ENCODE results near the gene GAB4. TPM values are rescaled to one million over a fixed set of nuclear protein-coding genes. Genes with fewer than 3 reads are reported as not detected.
"Not testable (repeated sequence)": the region's sequence is repeated elsewhere in the genome, so short reads cannot be mapped to it uniquely, and the experiment has no call there.

Gene GAB4
- total RNA-seq, 1 experiment from 2014 or later, result not detected

- DNase-seq (ENCODE audit: low read depth, low spot score), result no peak
- in situ Hi-C loops (cut with HindIII; ENCODE audit: low pct_unique_long_range_greater_than_20kb, low sequenced_read_pairs), result no loop called here
Observed at GRCh38 chr22:16963189-16963945, 44.7 kb downstream of the GAB4 start.

- DNase-seq (ENCODE audit: low read depth, low spot score), result no peak
- in situ Hi-C loops (cut with HindIII; ENCODE audit: low pct_unique_long_range_greater_than_20kb, low sequenced_read_pairs), result no loop called here
Observed at GRCh38 chr22:16962501-16962900, 45.5 kb downstream of the GAB4 start.

DNA sequence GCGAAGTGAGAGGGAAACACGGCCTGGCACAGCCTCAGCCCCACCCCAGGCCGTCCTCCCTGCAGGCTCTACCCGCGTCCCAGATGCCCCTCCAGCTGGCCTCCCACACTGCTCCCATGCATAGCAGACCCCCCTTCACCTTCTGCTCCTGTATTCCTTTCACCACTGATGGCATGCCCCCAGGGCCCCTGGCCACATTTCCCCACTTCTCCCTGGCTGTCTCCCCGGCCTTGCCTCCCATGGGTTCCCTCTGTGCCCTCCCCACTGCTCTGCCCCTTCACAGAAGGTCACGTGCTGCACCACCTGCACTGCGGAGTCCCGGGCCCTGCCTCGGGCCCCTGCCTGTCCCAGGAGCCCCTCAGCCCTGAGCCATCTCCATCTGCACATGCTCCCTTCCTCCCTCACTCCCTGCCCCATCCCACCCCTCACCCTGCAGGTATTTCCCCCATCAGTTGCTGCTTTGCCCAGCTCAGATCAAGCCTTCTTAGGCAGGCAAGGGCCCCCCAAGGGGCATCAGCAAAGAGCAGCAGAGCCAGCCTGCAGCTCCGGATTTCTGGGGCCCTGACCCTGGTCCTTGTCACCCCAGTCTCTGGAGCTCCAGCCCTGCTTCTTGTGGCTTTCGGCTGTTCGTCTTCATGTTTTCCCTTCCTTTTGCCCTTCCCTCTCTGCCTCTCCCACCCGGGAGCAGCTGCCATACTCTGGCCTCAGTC is 46.4 kb downstream of the GAB4 start:
- DNase-seq (ENCODE audit: low read depth, low spot score), result no peak
- in situ Hi-C loops (cut with HindIII; ENCODE audit: low pct_unique_long_range_greater_than_20kb, low sequenced_read_pairs), result no loop called here

DNA sequence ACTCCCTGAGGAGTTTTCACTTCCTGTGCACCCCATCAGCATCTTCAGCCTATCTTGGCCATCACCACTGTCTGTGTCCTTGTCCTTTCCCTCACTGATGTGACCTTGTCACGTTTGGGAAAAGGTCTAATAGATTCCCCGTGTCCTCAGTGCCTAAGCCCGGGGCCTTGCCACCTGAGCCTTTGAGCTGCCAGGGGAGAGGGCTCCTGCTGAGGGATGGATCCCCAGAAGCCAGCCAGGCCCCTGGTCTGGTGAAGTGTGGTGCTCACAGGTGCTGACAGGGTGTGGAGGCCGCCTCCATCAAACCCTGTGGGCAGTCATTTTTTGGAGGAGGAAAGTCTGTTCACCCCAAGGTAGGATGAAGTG is 47.2 kb downstream of the GAB4 start:
- in situ Hi-C loops (cut with HindIII; ENCODE audit: low pct_unique_long_range_greater_than_20kb, low sequenced_read_pairs), result no loop called here
- no peak for DNase-seq (ENCODE audit: low read depth, low spot score)

DNA sequence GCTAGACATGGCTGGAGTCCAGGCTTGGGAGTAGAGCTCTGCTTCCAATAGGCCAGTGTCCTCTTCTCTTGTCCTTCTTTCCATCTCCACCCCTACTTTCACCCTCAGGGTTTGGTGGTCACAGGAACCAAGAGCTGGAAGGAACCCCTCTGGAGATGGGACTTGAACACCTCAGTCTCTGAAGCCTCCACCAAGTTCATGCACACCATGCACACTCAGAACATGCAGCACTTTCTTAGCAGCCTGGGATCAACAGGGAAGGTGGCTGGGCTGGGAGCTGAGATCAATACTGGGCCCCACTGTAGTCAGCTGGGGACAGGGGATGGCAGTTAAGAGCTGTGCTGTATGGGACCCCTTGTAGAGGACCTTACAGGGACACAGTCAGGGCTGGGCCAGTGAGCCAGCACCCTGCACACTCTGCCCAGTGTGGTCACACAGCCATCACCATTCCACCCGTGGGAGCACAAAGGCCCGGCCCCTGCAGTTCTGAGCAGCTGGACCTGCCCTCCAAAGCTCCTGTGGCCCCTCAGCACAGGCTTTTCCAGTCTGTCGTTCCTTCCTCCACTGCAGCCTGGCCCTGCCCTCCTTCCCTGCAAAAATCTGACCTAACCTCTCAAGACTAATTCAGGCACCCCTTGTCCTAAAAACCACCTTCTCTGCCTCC is 47.7 kb downstream of the GAB4 start:
- in situ Hi-C loops (cut with HindIII; ENCODE audit: low pct_unique_long_range_greater_than_20kb, low sequenced_read_pairs), result no loop called here

GRCh38 chr22:16959345-16959930 is 48.6 kb downstream of the GAB4 start:
- in situ Hi-C loops (cut with HindIII; ENCODE audit: low pct_unique_long_range_greater_than_20kb, low sequenced_read_pairs), result no loop called here
- no peak for DNase-seq (ENCODE audit: low read depth, low spot score)

More for the DNA sequence above, 47.7 kb downstream of the GAB4 start:
- DNase-seq (ENCODE audit: low read depth, low spot score), result no peak

DNA sequence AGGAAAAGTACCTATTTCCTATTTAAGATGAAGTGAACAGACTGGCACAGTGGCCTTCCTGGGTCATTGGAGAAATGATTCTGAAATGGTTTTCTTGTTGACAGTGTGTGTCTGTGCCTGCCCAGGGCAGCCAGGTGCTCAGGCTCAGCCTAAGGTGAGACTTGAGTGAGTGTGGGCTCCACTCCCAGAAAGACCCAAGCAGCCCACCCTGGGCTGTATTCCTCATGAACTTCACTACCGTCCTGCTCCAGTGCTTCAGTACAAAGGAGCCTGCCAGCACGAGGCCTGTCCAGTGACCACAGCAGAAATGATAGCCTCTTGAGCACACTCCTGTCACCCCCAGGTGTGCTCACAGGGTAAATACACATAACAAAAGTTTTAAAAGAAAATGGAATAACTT is 49.5 kb downstream of the GAB4 start:
- in situ Hi-C loops (cut with HindIII; ENCODE audit: low pct_unique_long_range_greater_than_20kb, low sequenced_read_pairs), result no loop called here
- DNase-seq (ENCODE audit: low read depth, low spot score), result no peak

GRCh38 chr22:16957781-16958180 is 50.2 kb downstream of the GAB4 start:
- in situ Hi-C loops (cut with HindIII; ENCODE audit: low pct_unique_long_range_greater_than_20kb, low sequenced_read_pairs), result no loop called here

DNA sequence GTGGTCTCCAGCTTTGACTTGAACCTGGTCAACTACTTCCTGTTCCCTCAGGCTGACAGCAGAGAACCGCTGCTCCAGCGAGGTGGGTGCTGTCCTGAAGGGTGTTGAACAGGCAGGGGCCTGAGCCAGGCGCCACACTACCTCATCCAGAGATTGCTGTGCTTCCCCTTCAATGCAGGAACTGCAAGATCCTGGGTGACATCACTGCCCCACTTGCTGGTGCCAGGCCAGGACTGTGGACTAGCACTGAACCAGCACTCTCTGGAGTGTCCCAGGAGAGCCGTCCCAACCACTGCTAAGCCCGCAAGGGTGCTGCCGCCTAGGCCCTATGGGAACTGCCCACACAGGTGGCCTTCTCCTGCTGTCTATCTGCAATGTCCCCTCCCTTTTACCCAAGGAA is 51.7 kb downstream of the GAB4 start:
- in situ Hi-C loops (cut with HindIII; ENCODE audit: low pct_unique_long_range_greater_than_20kb, low sequenced_read_pairs), result no loop called here
- DNase-seq (ENCODE audit: low read depth, low spot score), result no peak

More at GRCh38 chr22:16957781-16958180, 50.2 kb downstream of the GAB4 start:
- DNase-seq (ENCODE audit: low read depth, low spot score), result no peak

GRCh38 chr22:16955678-16956210 is 52.3 kb downstream of the GAB4 start:
- in situ Hi-C loops (cut with HindIII; ENCODE audit: low pct_unique_long_range_greater_than_20kb, low sequenced_read_pairs), result no loop called here
- DNase-seq (ENCODE audit: low read depth, low spot score), result no peak

DNA sequence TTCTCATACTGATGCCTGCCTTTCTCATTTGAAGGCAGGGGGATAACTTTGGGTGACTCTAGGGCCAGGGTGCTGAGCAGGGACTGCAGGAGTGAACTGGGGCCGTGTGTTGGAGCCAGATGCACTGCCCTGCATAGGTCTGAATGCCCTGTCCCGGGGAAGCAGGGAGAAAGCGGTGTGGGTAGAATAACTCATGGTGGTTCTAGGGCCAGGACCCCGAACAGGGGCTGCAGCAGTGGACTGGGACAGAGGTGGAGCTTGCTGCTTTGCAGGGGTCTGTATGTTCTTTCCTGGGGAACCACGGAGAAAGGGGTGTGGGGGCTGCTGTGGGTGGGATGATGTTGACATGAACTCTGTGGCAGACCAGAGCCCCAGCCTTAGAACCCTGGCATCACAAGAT is 52.9 kb downstream of the GAB4 start:
- in situ Hi-C loops (cut with HindIII; ENCODE audit: low pct_unique_long_range_greater_than_20kb, low sequenced_read_pairs), result no loop called here
- no peak for DNase-seq (ENCODE audit: low read depth, low spot score)

DNA sequence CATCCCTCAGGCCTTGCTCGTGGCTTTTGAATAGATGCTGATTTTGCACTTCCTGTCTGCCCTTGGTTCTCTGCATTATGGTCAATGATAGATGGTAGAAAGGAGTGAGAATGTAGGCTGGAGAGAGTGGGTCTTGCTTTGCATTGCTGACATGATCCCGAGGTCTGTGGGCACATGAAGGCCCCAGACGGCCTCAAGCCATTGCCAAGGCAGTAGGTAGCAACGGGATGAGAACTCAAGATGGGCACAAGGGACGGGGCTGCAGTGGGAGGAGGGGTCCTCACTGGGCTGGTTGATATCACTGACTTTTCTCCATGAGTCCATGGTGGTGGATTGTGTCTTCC is 54.0 kb downstream of the GAB4 start:
- in situ Hi-C loops (cut with HindIII; ENCODE audit: low pct_unique_long_range_greater_than_20kb, low sequenced_read_pairs), result no loop called here

DNA sequence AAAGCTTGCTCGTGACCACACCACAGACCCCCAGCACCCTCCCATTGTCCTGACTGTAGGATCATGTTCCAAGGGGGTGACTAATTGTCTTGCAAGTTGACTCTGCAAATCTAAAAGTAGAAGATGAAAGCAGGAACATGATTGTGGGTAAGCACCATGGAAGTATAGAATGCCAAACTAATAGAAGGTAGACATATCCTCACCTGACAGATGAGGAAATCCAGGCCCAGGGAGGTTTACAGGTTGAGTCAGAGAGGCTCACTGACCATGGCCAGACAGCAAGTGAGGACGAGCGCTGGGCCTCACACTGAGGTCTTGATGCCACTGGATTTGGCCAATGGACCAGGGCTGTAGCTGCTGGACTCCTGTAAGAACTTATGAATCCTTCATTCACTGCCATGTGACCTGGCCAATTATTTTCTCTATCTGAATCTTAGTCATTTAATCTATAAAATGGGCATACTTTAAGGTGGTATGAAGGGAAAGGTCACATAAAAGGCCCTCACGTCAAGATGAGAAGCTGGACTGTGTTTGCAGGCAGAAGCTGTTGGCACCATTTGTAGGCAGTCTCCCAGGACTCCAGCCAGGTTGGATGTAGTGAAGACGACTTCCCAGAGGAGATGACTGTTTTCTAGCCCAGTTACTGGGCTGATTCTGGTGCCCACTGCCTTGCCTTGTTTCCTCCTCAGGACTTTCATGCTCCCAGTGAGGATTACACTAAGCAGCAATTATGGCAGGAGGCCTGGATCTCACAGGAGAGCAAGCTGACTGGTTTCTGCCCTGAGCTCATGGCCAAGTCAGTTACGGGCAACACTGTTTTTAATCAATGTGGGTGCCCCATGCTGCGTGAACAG is 54.6 kb downstream of the GAB4 start:
- in situ Hi-C loops (cut with HindIII; ENCODE audit: low pct_unique_long_range_greater_than_20kb, low sequenced_read_pairs), result no loop called here

More for the DNA sequence above, 54.0 kb downstream of the GAB4 start:
- no peak for DNase-seq (ENCODE audit: low read depth, low spot score)

DNA sequence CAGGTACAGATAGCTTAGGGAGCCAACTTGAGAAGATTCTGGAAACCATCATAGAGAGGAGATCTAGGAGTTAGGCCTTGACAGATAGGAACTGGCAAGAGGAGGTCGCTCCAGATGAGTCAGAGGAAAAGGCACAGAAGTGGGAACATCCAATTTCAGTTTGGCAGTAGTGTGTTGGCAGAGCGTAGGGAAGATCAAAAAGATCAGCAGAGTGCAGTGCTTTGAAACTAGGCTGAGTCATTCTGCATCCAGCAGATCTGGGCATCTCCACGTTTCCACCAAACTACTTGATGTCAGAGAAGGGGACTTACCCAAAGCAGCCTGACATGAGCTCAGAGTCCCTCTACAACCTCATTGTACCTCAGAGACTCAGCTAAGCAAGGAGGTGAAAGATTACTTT is 58.5 kb downstream of the GAB4 start:
- no peak for DNase-seq (ENCODE audit: low read depth, low spot score)
- in situ Hi-C loops (cut with HindIII; ENCODE audit: low pct_unique_long_range_greater_than_20kb, low sequenced_read_pairs), result no loop called here

More for the DNA sequence above, 54.6 kb downstream of the GAB4 start:
- DNase-seq (ENCODE audit: low read depth, low spot score), result no peak

DNA sequence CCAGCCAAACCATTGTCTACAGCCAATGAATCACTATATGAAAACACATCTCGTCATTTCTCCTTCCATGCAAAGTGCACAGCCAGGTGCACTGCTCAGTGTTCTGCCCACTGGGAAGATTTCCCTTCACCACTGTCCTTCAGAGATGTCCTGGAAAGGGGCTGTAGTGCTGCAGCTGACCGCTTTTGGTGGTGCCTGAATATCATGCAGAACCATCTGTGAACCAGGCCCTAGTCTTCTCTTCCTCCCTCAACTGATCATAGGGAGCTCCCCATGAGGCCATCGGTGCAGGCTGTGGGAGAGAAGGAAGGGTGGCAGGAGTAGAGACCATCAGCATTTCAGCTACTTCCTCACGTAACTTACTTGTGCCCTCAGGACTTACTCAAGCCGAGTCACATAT is 70.2 kb downstream of the GAB4 start:
- in situ Hi-C loops (cut with HindIII; ENCODE audit: low pct_unique_long_range_greater_than_20kb, low sequenced_read_pairs), result no loop called here

GRCh38 chr22:16937209-16937608 is 70.8 kb downstream of the GAB4 start:
- in situ Hi-C loops (cut with HindIII; ENCODE audit: low pct_unique_long_range_greater_than_20kb, low sequenced_read_pairs); DNase-seq (ENCODE audit: low read depth, low spot score): not testable (repeated sequence)

More for the DNA sequence above, 70.2 kb downstream of the GAB4 start:
- DNase-seq (ENCODE audit: low read depth, low spot score), result no peak

GRCh38 chr22:16936625-16937024 is 71.4 kb downstream of the GAB4 start:
- peak; percentile 52 for DNase-seq (ENCODE audit: low read depth, low spot score)
- in situ Hi-C loops (cut with HindIII; ENCODE audit: low pct_unique_long_range_greater_than_20kb, low sequenced_read_pairs), result no loop called here

All from SK-MEL-5 (cell line).